HepG2 (cell line): ENCODE measurements around the gene SAC3D1. TPM values are rescaled to one million over a fixed set of nuclear protein-coding genes. Genes with fewer than 3 reads are reported as not detected.

ENCODE experiments used
- ATAC-seq: fragments of 200-7000 bp; cut with Tn5 transposase; 3 replicates; pipeline ENCODE4 v1.9.1; 2020; ENCODE audit warnings: mild to moderate bottlenecking, moderate library complexity
- BruUV-seq: library from RNA; stranded (reverse); fragments of 400-500 nt; replicated peaks from 2 replicates; lab custom pipeline; 2021; lab: Mats Ljungman, UMichigan
- CTCF ChIA-PET: fragments of 300-600 bp; formaldehyde crosslinking; extraction: SDS; loops from one replicate; lab custom pipeline; 2021; ENCODE audit warnings: low total read pairs, inconsistent platforms, low intra/inter-chr PET ratio; lab: Yijun Ruan, JAX
- POLR2A ChIA-PET: fragments of 350-600 bp; sonication (Branson Sonifier 250); formaldehyde crosslinking; loops from one replicate; lab custom pipeline; 2020; ENCODE audit warnings: antibody characterized with exemption, inconsistent platforms; lab: Yijun Ruan, JAX
- DNase-seq: peaks from one replicate; pipeline ENCODE4 v3.0.0-alpha.2; 2015; ENCODE audit warnings: low spot score
- FAIRE-seq: peaks from 3 replicates; lab custom pipeline; 2011; peaks lifted over from hg19 to GRCh38; lab: Jason Lieb, UNC
- H2AFZ ChIP-seq: one replicate; pipeline ENCODE4 v1.6.1; 2011; ENCODE audit warnings: low read length, inconsistent platforms
- H3K27ac ChIP-seq: fragments of 300-600 bp; 3 replicates; pipeline ENCODE4 v1.8.0; 2011; ENCODE audit warnings: mixed run types, mild to moderate bottlenecking, mixed read lengths, low read length, inconsistent platforms; ENCODE audit not compliant: insufficient read depth; ENCODE audit errors: extremely low read length
- H3K27me3 ChIP-seq, 2 experiments: fragments of 200-600 bp in 1 of 2; 2 replicates in 1 of 2; 3 replicates in 1 of 2; pipeline versions ENCODE4 v1.6.0 to v1.8.0; 2011; ENCODE audit warnings: low read length in 2 of 2, mild to moderate bottlenecking in 2 of 2, moderate library complexity in 2 of 2, inconsistent platforms in 1 of 2; ENCODE audit not compliant: insufficient read depth in 2 of 2, control insufficient read depth in 1 of 2
- H3K36me3 ChIP-seq, 2 experiments: fragments of 200-600 bp in 1 of 2; replicated peaks in 1 of 2; 2 replicates in 1 of 2; 3 replicates in 1 of 2; pipeline versions ENCODE4 v1.5.1 to v1.8.0; 2011; ENCODE audit warnings: low read length in 2 of 2, inconsistent platforms in 1 of 2; ENCODE audit not compliant: insufficient read depth in 2 of 2, control insufficient read depth in 1 of 2
- H3K4me1 ChIP-seq: 2 replicates; pipeline ENCODE4 v1.5.1; 2012; ENCODE audit warnings: low read length, inconsistent platforms; ENCODE audit not compliant: insufficient read depth
- H3K4me2 ChIP-seq: 2 replicates; pipeline ENCODE4 v1.6.0; 2011; ENCODE audit warnings: low read depth, low read length, inconsistent platforms
- H3K4me3 ChIP-seq, 3 experiments: fragments of 200-600 bp in 1 of 3; sonication (generic), shearing (Covaris generic) in 1 of 3; replicated peaks in 1 of 3; 2 replicates each; pipeline ENCODE4 v1.5.1; 2011 to 2016; ENCODE audit warnings: low read length in 3 of 3, inconsistent platforms in 2 of 3, low read depth in 2 of 3, mild to moderate bottlenecking in 2 of 3, control low read depth in 1 of 3, mixed read lengths in 1 of 3; ENCODE audit not compliant: insufficient read depth in 1 of 3
- H3K79me2 ChIP-seq: one replicate; pipeline ENCODE4 v1.6.1; 2011; ENCODE audit warnings: low read length, inconsistent platforms; ENCODE audit not compliant: insufficient read depth
- H3K9ac ChIP-seq: 2 replicates; pipeline ENCODE4 v1.6.0; 2011; ENCODE audit warnings: mild to moderate bottlenecking, low read depth, low read length, inconsistent platforms; ENCODE audit not compliant: insufficient read depth
- H3K9me3 ChIP-seq: 2 replicates; pipeline ENCODE4 v1.5.1; 2012; ENCODE audit warnings: mild to moderate bottlenecking, low read length
- H4K20me1 ChIP-seq: 2 replicates; pipeline ENCODE4 v1.6.0; 2011; ENCODE audit warnings: inconsistent platforms, mild to moderate bottlenecking, low read length, moderate library complexity; ENCODE audit not compliant: insufficient read depth
- ARID4A ChIP-seq: sonication (generic); formaldehyde crosslinking; IDR thresholded peaks from 2 replicates; pipeline ENCODE4 v1.5.0; 2020; ENCODE audit warnings: mild to moderate bottlenecking, missing genetic modification reagents, borderline replicate concordance
- CEBPB ChIP-seq: IDR thresholded peaks from 2 replicates; pipeline ENCODE4 v1.6.1; 2011; ENCODE audit warnings: low read depth, low read length, improper control_type of control experiment, borderline replicate concordance
- ESRRA ChIP-seq: sonication (generic); formaldehyde crosslinking; IDR thresholded peaks from 2 replicates; pipeline ENCODE4 v1.5.1; 2020; ENCODE audit warnings: mild to moderate bottlenecking, low read depth, missing genetic modification reagents
- HNF1B ChIP-seq: sonication (generic); formaldehyde crosslinking; IDR thresholded peaks from 2 replicates; pipeline ENCODE4 v1.5.1; 2020; ENCODE audit warnings: mild to moderate bottlenecking, moderate library complexity, missing genetic modification reagents
- KDM4B ChIP-seq: sonication (generic); formaldehyde crosslinking; IDR thresholded peaks from 2 replicates; pipeline ENCODE4 v1.4.0; 2020; ENCODE audit warnings: missing genetic modification reagents
- MXI1 ChIP-seq: IDR thresholded peaks from 3 replicates; pipeline ENCODE4 v1.6.1; 2012; ENCODE audit warnings: low read depth, low read length, inconsistent platforms, borderline replicate concordance
- PAWR ChIP-seq: sonication (generic); formaldehyde crosslinking; IDR thresholded peaks from 2 replicates; pipeline ENCODE4 v1.4.0; 2020; ENCODE audit warnings: missing genetic modification reagents, mild to moderate bottlenecking, borderline replicate concordance
- PHF8 ChIP-seq: sonication (generic); formaldehyde crosslinking; IDR thresholded peaks from 2 replicates; pipeline ENCODE4 v1.5.0; 2020; ENCODE audit warnings: missing genetic modification reagents
- SRF ChIP-seq: IDR thresholded peaks from 2 replicates; pipeline ENCODE4 v1.6.1; 2011; ENCODE audit warnings: mild to moderate bottlenecking, low read depth, low read length, moderate library complexity
- TMF1 ChIP-seq: sonication (generic); formaldehyde crosslinking; IDR thresholded peaks from 2 replicates; pipeline ENCODE4 v1.8.1; 2022; ENCODE audit warnings: low read depth, missing genetic modification reagents
- ZBTB4 ChIP-seq: sonication (generic); formaldehyde crosslinking; IDR thresholded peaks from 2 replicates; pipeline ENCODE4 v1.4.0; 2020; ENCODE audit warnings: missing genetic modification reagents, mild to moderate bottlenecking, borderline replicate concordance
- ZMYM3 ChIP-seq: sonication (generic); formaldehyde crosslinking; IDR thresholded peaks from 2 replicates; pipeline ENCODE4 v1.5.1; 2020; ENCODE audit warnings: mild to moderate bottlenecking, missing genetic modification reagents
- ZNF362 ChIP-seq: sonication (generic); formaldehyde crosslinking; IDR thresholded peaks from 2 replicates; pipeline ENCODE4 v1.4.0; 2020; ENCODE audit warnings: missing genetic modification reagents, mild to moderate bottlenecking, borderline replicate concordance
- ZNF383 ChIP-seq: sonication (generic); formaldehyde crosslinking; IDR thresholded peaks from 2 replicates; pipeline ENCODE4 v1.4.0; 2020; ENCODE audit warnings: missing genetic modification reagents, mild to moderate bottlenecking, borderline replicate concordance
- ZNF768 ChIP-seq: sonication (generic); formaldehyde crosslinking; IDR thresholded peaks from 2 replicates; pipeline ENCODE4 v1.4.0; 2020; ENCODE audit warnings: missing genetic modification reagents
- WGBS: methylation state at CpG from one replicate; pipeline ENCODE4 v1.1.6; 2017; ENCODE audit warnings: low lambda C conversion rate; 5-methylcytosine and 5-hydroxymethylcytosine counted together
- in situ Hi-C: cut with HindIII; loops from 2 replicates; pipeline ENCODE4 v1.10.0; 2017; ENCODE audit warnings: low pct_unique_long_range_greater_than_20kb; ENCODE audit not compliant: extremely low pct_ligation_motif_present
- intact Hi-C: fragments of 100-400 bp; cut with micrococcal nuclease; formaldehyde crosslinking; loops from one replicate; pipeline ENCODE4 v1.10.0; 2022; ENCODE audit not compliant: unreplicated experiment
- polyA plus RNA-seq, 8 experiments: library from polyadenylated mRNA; depleted of rRNA in 3 of 8; stranded (reverse) in 7 of 8; unstranded in 1 of 8; fragments of >200 nt; fragmentation: Illumina TruSeq in 4 of 8; extraction: Trizol in 4 of 8; gene quantifications; 2 replicates each; pipeline versions ENCODE4 v1.2.1 to v1.2.3, GENCODE V29; 2011 to 2016; ENCODE audit warnings: low read depth in 4 of 8, missing spikeins in 1 of 8, mixed read lengths in 1 of 8; ENCODE audit not compliant: insufficient read depth in 1 of 8
- total RNA-seq, 5 experiments: library from RNA; depleted of rRNA; stranded (reverse); fragments of >200 nt; fragmentation: Illumina TruSeq; extraction: Trizol; gene quantifications; 2 replicates each; pipeline ENCODE4 v1.2.3, GENCODE V29; 2016; ENCODE audit warnings: low read depth in 1 of 5

Gene SAC3D1
- total and polyA plus RNA-seq, 2 of the 13 experiments (the other 11 are each of a cell fraction or from before 2014, with no cell fraction given) = 7.4 to 36.3 TPM

- Histone ChIP-seq H3K9me3 (no peaks in the 10 kb centered on the region), H3K4me1 (peaks cover 58% of the 10 kb centered on the region), H3K4me2 (peak overlapping the region; percentile 82), H3K9ac (no peak overlapping the region), H3K79me2 (no peaks in the 10 kb centered on the region), H3K36me3 (no peaks in the 10 kb centered on the region), H2AFZ (no peak overlapping the region), H3K27ac (no peak overlapping the region), H4K20me1 (no peaks in the 10 kb centered on the region), H3K4me3 (no peak overlapping the region), H3K27me3 (no peaks in the 10 kb centered on the region)
- BruUV-seq = no TSS peak
- ATAC-seq (no peak), DNase-seq (no peak), FAIRE-seq (no peak)
- in situ Hi-C loops (no loop called here), intact Hi-C loops (no loop called here)
- POLR2A ChIA-PET = interaction anchor here (0.8 to 4.1 kb wide), 2 partner anchors 15 to 33 kb away, joined by 3 to 39 read pairs; partner anchors contain the start of gene SAC3D1
- CTCF ChIA-PET = no interaction called here
- 90% methylated on average over 5 of the region's 6 CpGs for WGBS
- no peak for TF ChIP-seq ARID4A (CRISPR knock-in tag)
- 0 out of 2 replicates have a peak, but pooled peaks have one; percentile 2 for TF ChIP-seq PHF8 (CRISPR knock-in tag)
- TF ChIP-seq PAWR (CRISPR knock-in tag) = no peak
- TF ChIP-seq ZNF383 = no peak
- no peak for TF ChIP-seq MXI1
- peak; percentile 97 for TF ChIP-seq ZNF768 (CRISPR knock-in tag)
- no peak for TF ChIP-seq TMF1 (CRISPR knock-in tag)
- no peak for TF ChIP-seq ZBTB4 (CRISPR knock-in tag)
- no peak for TF ChIP-seq CEBPB
- TF ChIP-seq SRF = no peak
- TF ChIP-seq HNF1B = no peak
- TF ChIP-seq ZMYM3 (CRISPR knock-in tag) = peak; percentile 64; the same call in 1 of the 2 replicates
- no peak for TF ChIP-seq ESRRA (CRISPR knock-in tag)
- no peak for TF ChIP-seq ZNF362 (CRISPR knock-in tag)
- no peak for TF ChIP-seq KDM4B
Observed at GRCh38 chr11:65056999-65057398, 16.0 kb downstream of the SAC3D1 start.
